OCI-LY7 (cell line): ENCODE data around the gene TCHHL1. TPM values are rescaled to one million over a fixed set of nuclear protein-coding genes. Genes with fewer than 3 reads are reported as not detected.

Source experiments
- BruUV-seq: library from RNA; stranded (reverse); fragments of 400-500 nt; replicated peaks from 2 replicates; lab custom pipeline; 2021; lab: Mats Ljungman, UMichigan
- CTCF ChIA-PET: fragments of 300-600 bp; sonication (Branson Sonifier 250); formaldehyde crosslinking; loops from one replicate; lab custom pipeline; 2022; ENCODE audit warnings: antibody characterized with exemption; ENCODE audit not compliant: unreplicated experiment; lab: Charles Lee
- POLR2A ChIA-PET: fragments of 300-600 bp; sonication (Branson Sonifier 250); formaldehyde crosslinking; loops from one replicate; lab custom pipeline; 2022; ENCODE audit warnings: antibody characterized with exemption; lab: Charles Lee
- DNase-seq: peaks from one replicate; pipeline ENCODE4 v3.0.0-alpha.2; 2015; ENCODE audit warnings: low spot score
- H2AFZ ChIP-seq: fragments of 200-600 bp; sonication (generic), shearing (Covaris generic); 2 replicates; pipeline ENCODE4 v1.6.1; 2014; ENCODE audit warnings: mild to moderate bottlenecking, antibody characterized with exemption, low read length, moderate library complexity
- H3K27ac ChIP-seq: fragments of 200-600 bp; sonication (generic); 2 replicates; pipeline ENCODE4 v1.5.1; 2014; ENCODE audit warnings: mixed run types, low read depth, mild to moderate bottlenecking, moderate library complexity, low read length, inconsistent platforms; ENCODE audit not compliant: poor library complexity, severe bottlenecking
- H3K36me3 ChIP-seq: fragments of 200-600 bp; sonication (generic); 2 replicates; pipeline ENCODE4 v1.6.1; 2014; ENCODE audit warnings: mild to moderate bottlenecking, antibody characterized with exemption, low read length, moderate library complexity, mixed read lengths; ENCODE audit not compliant: insufficient read depth
- H3K4me1 ChIP-seq: fragments of 200-600 bp; sonication (generic); 2 replicates; pipeline ENCODE4 v1.5.1; 2014; ENCODE audit warnings: mild to moderate bottlenecking, low read length; ENCODE audit not compliant: insufficient read depth, poor library complexity, severe bottlenecking
- H3K4me2 ChIP-seq: fragments of 200-600 bp; sonication (generic); 2 replicates; pipeline ENCODE4 v1.6.1; 2014; ENCODE audit warnings: mild to moderate bottlenecking, low read length
- H3K4me3 ChIP-seq: fragments of 200-600 bp; sonication (generic); 2 replicates; pipeline ENCODE4 v1.5.1; 2014; ENCODE audit warnings: mild to moderate bottlenecking, low read depth, low read length; ENCODE audit not compliant: poor library complexity, severe bottlenecking
- H3K79me2 ChIP-seq: fragments of 200-600 bp; sonication (generic); 2 replicates; pipeline ENCODE4 v1.6.1; 2016; ENCODE audit warnings: low read depth, mild to moderate bottlenecking, low read length, moderate library complexity, mixed read lengths; ENCODE audit not compliant: insufficient read depth
- H3K9me2 ChIP-seq: fragments of 200-600 bp; sonication (generic); 2 replicates; pipeline ENCODE4 v1.6.1; 2016; ENCODE audit warnings: mild to moderate bottlenecking, low read length, mixed read lengths; ENCODE audit not compliant: insufficient read depth
- H3K9me3 ChIP-seq: fragments of 200-600 bp; sonication (generic); 2 replicates; pipeline ENCODE4 v1.6.1; 2014; ENCODE audit warnings: mild to moderate bottlenecking, mixed run types, low read length, mixed read lengths
- H4K20me1 ChIP-seq: fragments of 200-600 bp; sonication (generic); 2 replicates; pipeline ENCODE4 v1.6.1; 2014; ENCODE audit warnings: mild to moderate bottlenecking, antibody characterized with exemption, low read length, moderate library complexity, mixed read lengths; ENCODE audit not compliant: insufficient read depth
- CTCF ChIP-seq: fragments of 200-600 bp; sonication (generic); conservative IDR thresholded peaks from 2 replicates; pipeline ENCODE4 v1.5.1; 2014; ENCODE audit warnings: mild to moderate bottlenecking, antibody characterized with exemption, low read length, moderate library complexity, mixed read lengths
- EZH2phosphoT487 ChIP-seq: fragments of 200-600 bp; sonication (generic); IDR thresholded peaks from 2 replicates; pipeline ENCODE4 v1.6.1; 2018; ENCODE audit warnings: low read depth, borderline replicate concordance, mild to moderate bottlenecking, mixed run types, antibody characterized with exemption, low read length, moderate library complexity, mixed read lengths
- intact Hi-C: fragments of 100-400 bp; cut with micrococcal nuclease; formaldehyde crosslinking; loops from one replicate; pipeline ENCODE4 v1.10.0; 2022; ENCODE audit not compliant: unreplicated experiment
- total RNA-seq, 2 experiments: library from RNA; depleted of rRNA in 1 of 2; stranded (reverse); fragments of >200 nt in 1 of 2; shearing (Covaris generic) in 1 of 2; gene quantifications; 2 replicates each; pipeline ENCODE4 v1.2.3, GENCODE V29; 2014 to 2022

TCHHL1 gene
- total RNA-seq, 2 experiments from 2014 or later = not detected

GRCh38 chr1:152042030-152042429 lies 46.8 kb downstream of the TCHHL1 start:
- no peak overlapping the region for H3K4me2 ChIP-seq
- no peak for TF ChIP-seq EZH2phosphoT487
- H3K9me3 ChIP-seq = no peaks in the 10 kb centered on the region
- intact Hi-C loops = no loop called here
- no peak overlapping the region for H3K4me3 ChIP-seq
- peaks cover 12% of the 10 kb centered on the region for H3K4me1 ChIP-seq
- H3K36me3 ChIP-seq = no peaks in the 10 kb centered on the region
- BruUV-seq = no TSS peak
- no peaks in the 10 kb centered on the region for H4K20me1 ChIP-seq
- POLR2A ChIA-PET = no interaction called here
- no peak for DNase-seq
- CTCF ChIA-PET = no interaction called here
- no peak overlapping the region for H2AFZ ChIP-seq
- H3K9me2 ChIP-seq = no peaks in the 10 kb centered on the region
- H3K27ac ChIP-seq = no peak overlapping the region
- no peaks in the 10 kb centered on the region for H3K79me2 ChIP-seq

- Histone ChIP-seq H2AFZ (no peak overlapping the region), H3K9me3 (no peaks in the 10 kb centered on the region), H3K36me3 (no peaks in the 10 kb centered on the region), H3K79me2 (no peaks in the 10 kb centered on the region), H3K4me1 (peaks cover 19% of the 10 kb centered on the region), H3K4me2 (no peak overlapping the region), H3K9me2 (no peaks in the 10 kb centered on the region), H3K27ac (no peak overlapping the region), H4K20me1 (no peaks in the 10 kb centered on the region), H3K4me3 (no peak overlapping the region)
- no peak for DNase-seq
- no TSS peak for BruUV-seq
- no peak for TF ChIP-seq CTCF
- no peak for TF ChIP-seq EZH2phosphoT487
- intact Hi-C loops = no loop called here
- CTCF ChIA-PET = no interaction called here
- POLR2A ChIA-PET = interaction anchor here (1.3 kb wide), 1 partner anchor 8 kb away, joined by 5 read pairs; no protein-coding TSS in a partner anchor
Measured at GRCh38 chr1:152039886-152040285, 49.0 kb downstream of the TCHHL1 start.

- H4K20me1 ChIP-seq = no peaks in the 10 kb centered on the region
- H3K4me3 ChIP-seq = no peak overlapping the region
- TF ChIP-seq CTCF (no peak), EZH2phosphoT487 (no peak)
- ChIA-PET POLR2A (interaction anchor here (1.3 kb wide), 1 partner anchor 9 kb away, joined by 5 read pairs; no protein-coding TSS in a partner anchor), CTCF (no interaction called here)
- intact Hi-C loops = no loop called here
- H3K36me3 ChIP-seq = no peaks in the 10 kb centered on the region
- no peaks in the 10 kb centered on the region for H3K79me2 ChIP-seq
- H2AFZ ChIP-seq = no peak overlapping the region
- peaks cover 23% of the 10 kb centered on the region for H3K4me1 ChIP-seq
- BruUV-seq = no TSS peak
- DNase-seq = no peak
- H3K4me2 ChIP-seq = no peak overlapping the region
- H3K9me2 ChIP-seq = no peaks in the 10 kb centered on the region
- H3K27ac ChIP-seq = no peak overlapping the region
- no peaks in the 10 kb centered on the region for H3K9me3 ChIP-seq
Measured at GRCh38 chr1:152039461-152039860, 49.4 kb downstream of the TCHHL1 start.
